Endothelial cell of umbilical vein (primary cell): ENCODE data around the gene SELENOT.

Experiments
- CTCF ChIP-seq, 2 donors: IDR thresholded peaks; 1 replicate in 1 of 2; 2 replicates in 1 of 2; pipeline ENCODE4 v1.5.1; 2011; ENCODE audit warnings: low read length in 2 of 2, mild to moderate bottlenecking in 2 of 2, moderate library complexity in 2 of 2, control low read depth in 1 of 2, inconsistent platforms in 1 of 2, low read depth in 1 of 2; ENCODE audit not compliant: insufficient read depth in 1 of 2; ENCODE audit errors: extremely low read depth in 1 of 2
- EZH2 ChIP-seq: IDR thresholded peaks from 2 replicates; pipeline ENCODE4 v1.6.1; 2012; ENCODE audit warnings: borderline replicate concordance, low read depth, mild to moderate bottlenecking, moderate library complexity, low read length, inconsistent platforms; ENCODE audit not compliant: severe bottlenecking
- FOS ChIP-seq: IDR thresholded peaks from 2 replicates; pipeline ENCODE4 v1.6.1; 2011; ENCODE audit warnings: mild to moderate bottlenecking, low read length, moderate library complexity, borderline replicate concordance; ENCODE audit not compliant: insufficient read depth
- GATA2 ChIP-seq: IDR thresholded peaks from 2 replicates; pipeline ENCODE4 v1.7.0; 2011; ENCODE audit warnings: low read depth, mild to moderate bottlenecking, moderate library complexity, mixed read lengths, low read length; ENCODE audit not compliant: insufficient read length, insufficient read depth
- JUN ChIP-seq: IDR thresholded peaks from 2 replicates; pipeline ENCODE4 v1.6.1; 2011; ENCODE audit warnings: borderline replicate concordance, low read depth; ENCODE audit not compliant: insufficient read length, insufficient read depth
- MAX ChIP-seq: IDR thresholded peaks from 2 replicates; pipeline ENCODE4 v1.6.1; 2011; ENCODE audit not compliant: insufficient read depth, insufficient read length
- MYC ChIP-seq: IDR thresholded peaks from one replicate; pipeline ENCODE4 v1.6.1; 2011; ENCODE audit warnings: mild to moderate bottlenecking, low read depth, low read length
- POLR2A ChIP-seq: IDR thresholded peaks from 2 replicates; pipeline ENCODE4 v1.6.1; 2012; ENCODE audit warnings: low read depth, mild to moderate bottlenecking, control low read depth, low read length
- POLR2AphosphoS5 ChIP-seq: IDR thresholded peaks from 2 replicates; pipeline ENCODE4 v1.6.1; 2012; ENCODE audit warnings: low read depth, mild to moderate bottlenecking, control low read depth, low read length, moderate library complexity; ENCODE audit not compliant: insufficient read depth

GRCh38 chr3:150597646-150598045 lies 5.5 kb upstream of the SELENOT start:
- TF ChIP-seq MYC (no peak), POLR2A (no peak), CTCF (IDR thresholded peaks at IDR 0.05; ENCODE audit: extremely low read depth in 1 of 2, insufficient read depth in 1 of 2, low read depth in 1 of 2, low read length in 2 of 2) (no peak), POLR2AphosphoS5 (no peak), EZH2 (no peak), MAX (no peak), FOS (no peak), GATA2 (no peak), JUN (no peak)
